Spleen (tissue), 7 donors: ENCODE results near the gene FAM131C.

Experiments used
- POLR2A ChIP-seq, 3 donors: fragments of 450-650 bp; IDR thresholded peaks; one replicate each; pipeline ENCODE4 v1.5.1; 2017; ENCODE audit warnings: antibody characterized with exemption in 3 of 3, mild to moderate bottlenecking in 1 of 3
- POLR2AphosphoS5 ChIP-seq, 3 donors: sonication (generic); formaldehyde crosslinking; IDR thresholded peaks; one replicate each; pipeline ENCODE4 v1.5.1; 2017; ENCODE audit warnings: antibody characterized with exemption in 3 of 3
- TF ChIP-seq, protein P1 (sequence below), 11 experiments: fragments of 200-600 bp in 7 of 11; fragments of 450-650 bp in 4 of 11; sonication (generic) in 4 of 11; IDR thresholded peaks in 8 of 11; conservative IDR thresholded peaks in 3 of 11; 1 replicate in 7 of 11; 2 replicates in 4 of 11; pipeline versions ENCODE4 v1.4.0 to v1.8.0; 2016 to 2021; ENCODE audit warnings: antibody characterized with exemption in 11 of 11, inconsistent platforms in 4 of 11, mild to moderate bottlenecking in 1 of 11
- donor health status: DM: no; HTN: no; CAD: no; lungs with moderate emphysema.
- donor health status: DM: no; HTN: no; CAD: no.
- donor health status: DM: no; HTN: no; CAD: no.

DNA sequence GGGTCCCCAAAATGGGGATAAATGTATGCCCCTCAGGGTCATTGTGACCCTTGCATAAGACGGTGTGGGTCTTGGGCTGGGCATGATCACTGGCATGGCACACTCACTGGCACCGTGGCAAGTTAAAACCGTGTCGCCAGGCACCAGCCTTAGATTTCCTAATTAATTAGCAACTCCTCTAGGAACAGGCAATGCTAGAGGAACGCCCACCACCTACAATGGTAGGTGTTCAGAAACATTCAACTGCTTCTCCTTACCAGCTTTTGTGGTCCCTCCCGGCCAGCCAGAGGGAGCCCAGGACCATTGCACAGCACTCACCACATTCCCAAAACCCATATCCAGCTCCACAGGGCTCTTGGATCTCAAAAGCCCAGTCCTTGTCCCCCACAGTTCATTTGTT lies 46.1 kb upstream of the FAM131C start:
- TF ChIP-seq, protein P1, sequence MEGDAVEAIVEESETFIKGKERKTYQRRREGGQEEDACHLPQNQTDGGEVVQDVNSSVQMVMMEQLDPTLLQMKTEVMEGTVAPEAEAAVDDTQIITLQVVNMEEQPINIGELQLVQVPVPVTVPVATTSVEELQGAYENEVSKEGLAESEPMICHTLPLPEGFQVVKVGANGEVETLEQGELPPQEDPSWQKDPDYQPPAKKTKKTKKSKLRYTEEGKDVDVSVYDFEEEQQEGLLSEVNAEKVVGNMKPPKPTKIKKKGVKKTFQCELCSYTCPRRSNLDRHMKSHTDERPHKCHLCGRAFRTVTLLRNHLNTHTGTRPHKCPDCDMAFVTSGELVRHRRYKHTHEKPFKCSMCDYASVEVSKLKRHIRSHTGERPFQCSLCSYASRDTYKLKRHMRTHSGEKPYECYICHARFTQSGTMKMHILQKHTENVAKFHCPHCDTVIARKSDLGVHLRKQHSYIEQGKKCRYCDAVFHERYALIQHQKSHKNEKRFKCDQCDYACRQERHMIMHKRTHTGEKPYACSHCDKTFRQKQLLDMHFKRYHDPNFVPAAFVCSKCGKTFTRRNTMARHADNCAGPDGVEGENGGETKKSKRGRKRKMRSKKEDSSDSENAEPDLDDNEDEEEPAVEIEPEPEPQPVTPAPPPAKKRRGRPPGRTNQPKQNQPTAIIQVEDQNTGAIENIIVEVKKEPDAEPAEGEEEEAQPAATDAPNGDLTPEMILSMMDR (IDR thresholded peaks at IDR 0.05 in 8 of 11, conservative IDR thresholded peaks at IDR 0.05 in 3 of 11), result no peak
- TF ChIP-seq POLR2A (IDR thresholded peaks at IDR 0.05) (no peak), POLR2AphosphoS5 (IDR thresholded peaks at IDR 0.05) (no peak)
